Keratinocyte (primary cell): ENCODE measurements around the gene ATP8A1.

Experiments used
- CTCF ChIP-seq, 3 experiments: IDR thresholded peaks in 1 of 3; conservative IDR thresholded peaks in 1 of 3; optimal IDR thresholded peaks in 1 of 3; 2 replicates in 2 of 3; 3 replicates in 1 of 3; pipeline versions ENCODE3 to v1.5.1; 2011; ENCODE audit warnings: low read length in 3 of 3, mild to moderate bottlenecking in 3 of 3, moderate library complexity in 2 of 3, control low read depth in 1 of 3, inconsistent platforms in 1 of 3; ENCODE audit not compliant: insufficient read depth in 2 of 3; ENCODE audit errors: extremely low read depth in 1 of 3
- EZH2 ChIP-seq: IDR thresholded peaks from one replicate; pipeline ENCODE4 v1.6.1; 2012; ENCODE audit warnings: inconsistent platforms, mild to moderate bottlenecking, low read length, moderate library complexity

GRCh38 chr4:42649870-42650269 is 7.0 kb downstream of the ATP8A1 start:
- TF ChIP-seq CTCF (optimal IDR thresholded peaks at IDR 0.05 in 1 of 3, IDR thresholded peaks at IDR 0.05 in 1 of 3, conservative IDR thresholded peaks at IDR 0.05 in 1 of 3; ENCODE audit: extremely low read depth in 1 of 3, insufficient read depth in 2 of 3, low read length in 3 of 3), result no peak
- TF ChIP-seq EZH2, result no peak
